ENCODE results near the gene RACGAP1.

DNA sequence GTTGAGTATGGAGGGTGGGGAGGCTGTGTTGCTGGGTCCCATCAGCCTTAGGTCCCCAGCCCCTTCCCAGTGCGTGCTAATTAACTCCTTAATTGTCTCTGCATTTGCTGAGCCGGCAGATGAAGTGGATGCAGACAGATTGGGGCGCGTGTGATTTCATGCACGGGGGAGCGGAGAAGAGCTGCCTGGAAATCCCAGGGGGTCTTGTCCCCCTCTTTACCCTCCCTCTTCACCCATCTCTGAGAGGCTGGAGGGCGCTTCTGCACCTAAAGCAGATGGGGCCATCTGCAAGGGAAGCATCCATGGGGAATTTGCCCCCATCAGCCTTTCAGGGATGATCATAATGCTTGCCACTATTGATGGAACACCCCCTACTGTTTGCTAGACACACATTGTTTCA is 27.7 kb upstream of the RACGAP1 start:
- TF ChIP-seq, protein P1, sequence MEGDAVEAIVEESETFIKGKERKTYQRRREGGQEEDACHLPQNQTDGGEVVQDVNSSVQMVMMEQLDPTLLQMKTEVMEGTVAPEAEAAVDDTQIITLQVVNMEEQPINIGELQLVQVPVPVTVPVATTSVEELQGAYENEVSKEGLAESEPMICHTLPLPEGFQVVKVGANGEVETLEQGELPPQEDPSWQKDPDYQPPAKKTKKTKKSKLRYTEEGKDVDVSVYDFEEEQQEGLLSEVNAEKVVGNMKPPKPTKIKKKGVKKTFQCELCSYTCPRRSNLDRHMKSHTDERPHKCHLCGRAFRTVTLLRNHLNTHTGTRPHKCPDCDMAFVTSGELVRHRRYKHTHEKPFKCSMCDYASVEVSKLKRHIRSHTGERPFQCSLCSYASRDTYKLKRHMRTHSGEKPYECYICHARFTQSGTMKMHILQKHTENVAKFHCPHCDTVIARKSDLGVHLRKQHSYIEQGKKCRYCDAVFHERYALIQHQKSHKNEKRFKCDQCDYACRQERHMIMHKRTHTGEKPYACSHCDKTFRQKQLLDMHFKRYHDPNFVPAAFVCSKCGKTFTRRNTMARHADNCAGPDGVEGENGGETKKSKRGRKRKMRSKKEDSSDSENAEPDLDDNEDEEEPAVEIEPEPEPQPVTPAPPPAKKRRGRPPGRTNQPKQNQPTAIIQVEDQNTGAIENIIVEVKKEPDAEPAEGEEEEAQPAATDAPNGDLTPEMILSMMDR (IDR thresholded peaks at IDR 0.05): no peak
- no peak for TF ChIP-seq TCF7L2 (IDR thresholded peaks at IDR 0.05; ENCODE audit: low read depth, low read length)
- no peak for TF ChIP-seq POLR2AphosphoS5 (IDR thresholded peaks at IDR 0.05; ENCODE audit: low read depth, low read length)
- TF ChIP-seq, protein P2, sequence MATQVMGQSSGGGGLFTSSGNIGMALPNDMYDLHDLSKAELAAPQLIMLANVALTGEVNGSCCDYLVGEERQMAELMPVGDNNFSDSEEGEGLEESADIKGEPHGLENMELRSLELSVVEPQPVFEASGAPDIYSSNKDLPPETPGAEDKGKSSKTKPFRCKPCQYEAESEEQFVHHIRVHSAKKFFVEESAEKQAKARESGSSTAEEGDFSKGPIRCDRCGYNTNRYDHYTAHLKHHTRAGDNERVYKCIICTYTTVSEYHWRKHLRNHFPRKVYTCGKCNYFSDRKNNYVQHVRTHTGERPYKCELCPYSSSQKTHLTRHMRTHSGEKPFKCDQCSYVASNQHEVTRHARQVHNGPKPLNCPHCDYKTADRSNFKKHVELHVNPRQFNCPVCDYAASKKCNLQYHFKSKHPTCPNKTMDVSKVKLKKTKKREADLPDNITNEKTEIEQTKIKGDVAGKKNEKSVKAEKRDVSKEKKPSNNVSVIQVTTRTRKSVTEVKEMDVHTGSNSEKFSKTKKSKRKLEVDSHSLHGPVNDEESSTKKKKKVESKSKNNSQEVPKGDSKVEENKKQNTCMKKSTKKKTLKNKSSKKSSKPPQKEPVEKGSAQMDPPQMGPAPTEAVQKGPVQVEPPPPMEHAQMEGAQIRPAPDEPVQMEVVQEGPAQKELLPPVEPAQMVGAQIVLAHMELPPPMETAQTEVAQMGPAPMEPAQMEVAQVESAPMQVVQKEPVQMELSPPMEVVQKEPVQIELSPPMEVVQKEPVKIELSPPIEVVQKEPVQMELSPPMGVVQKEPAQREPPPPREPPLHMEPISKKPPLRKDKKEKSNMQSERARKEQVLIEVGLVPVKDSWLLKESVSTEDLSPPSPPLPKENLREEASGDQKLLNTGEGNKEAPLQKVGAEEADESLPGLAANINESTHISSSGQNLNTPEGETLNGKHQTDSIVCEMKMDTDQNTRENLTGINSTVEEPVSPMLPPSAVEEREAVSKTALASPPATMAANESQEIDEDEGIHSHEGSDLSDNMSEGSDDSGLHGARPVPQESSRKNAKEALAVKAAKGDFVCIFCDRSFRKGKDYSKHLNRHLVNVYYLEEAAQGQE (IDR thresholded peaks at IDR 0.05; ENCODE audit: insufficient read depth in 1 of 2, low read depth in 2 of 2, low read length in 1 of 2): no peak
